Chondrocyte (in vitro differentiated cells): ENCODE results near the gene ALK. TPM values are rescaled to one million over a fixed set of nuclear protein-coding genes. Genes with fewer than 3 reads are reported as not detected.

Experiments used
- DNase-seq: peaks from one replicate; pipeline ENCODE4 v3.0.0; 2021; ENCODE audit warnings: mixed read lengths, low spot score
- H3K27ac Mint-ChIP-seq: one replicate; pipeline ENCODE4 v1.8.0; 2021; ENCODE audit warnings: mild to moderate bottlenecking, moderate library complexity, mixed read lengths; ENCODE audit not compliant: unreplicated experiment
- H3K27me3 Mint-ChIP-seq: 2 replicates; pipeline ENCODE4 v1.8.0; 2021; ENCODE audit warnings: low read depth, mixed read lengths
- H3K36me3 Mint-ChIP-seq: 2 replicates; pipeline ENCODE4 v1.8.0; 2021; ENCODE audit warnings: low read depth, mixed read lengths
- H3K4me1 Mint-ChIP-seq: 2 replicates; pipeline ENCODE4 v1.8.0; 2021; ENCODE audit warnings: low read depth, mild to moderate bottlenecking, mixed read lengths
- H3K4me3 Mint-ChIP-seq: one replicate; pipeline ENCODE4 v1.8.0; 2021; ENCODE audit warnings: mild to moderate bottlenecking, moderate library complexity, mixed read lengths; ENCODE audit not compliant: unreplicated experiment
- H3K9me3 Mint-ChIP-seq: 2 replicates; pipeline ENCODE4 v1.8.0; 2021; ENCODE audit warnings: low read depth, mixed read lengths
- CTCF ChIP-seq: fragments of 200-600 bp; sonication (generic); IDR thresholded peaks from 2 replicates; pipeline ENCODE4 v1.5.0; 2021; ENCODE audit warnings: antibody characterized with exemption, mild to moderate bottlenecking, moderate library complexity
- total RNA-seq: library from RNA; stranded (reverse); gene quantifications from 3 replicates; pipeline ENCODE4 v1.2.1, GENCODE V29; 2021

Gene ALK
- total RNA-seq, 1 donor from 2014 or later, result 0.07 TPM

- Mint-ChIP-seq H3K27me3 (no peaks in the 10 kb centered on the region), H3K9me3 (peaks cover 3% of the 10 kb centered on the region), H3K4me1 (peaks cover 4% of the 10 kb centered on the region), H3K4me3 (no peak overlapping the region), H3K36me3 (no peaks in the 10 kb centered on the region), H3K27ac (no peak overlapping the region)
- DNase-seq, result no peak
- no peak for TF ChIP-seq CTCF
Measured at GRCh38 chr2:29426354-29426753, 495.0 kb downstream of the ALK start.

GRCh38 chr2:29425866-29426265, 495.5 kb downstream of the ALK start:
- DNase-seq, result no peak
- no peaks in the 10 kb centered on the region for H3K27me3 Mint-ChIP-seq
- no peak for TF ChIP-seq CTCF
- no peaks in the 10 kb centered on the region for H3K36me3 Mint-ChIP-seq
- peaks cover 3% of the 10 kb centered on the region for H3K9me3 Mint-ChIP-seq
- H3K27ac Mint-ChIP-seq, result no peak overlapping the region
- no peak overlapping the region for H3K4me3 Mint-ChIP-seq
- peaks cover 9% of the 10 kb centered on the region for H3K4me1 Mint-ChIP-seq

GRCh38 chr2:29423061-29423666, 498.2 kb downstream of the ALK start:
- Mint-ChIP-seq H3K4me3 (no peak overlapping the region), H3K36me3 (no peaks in the 10 kb centered on the region), H3K4me1 (peaks cover 15% of the 10 kb centered on the region), H3K27ac (no peak overlapping the region), H3K27me3 (no peaks in the 10 kb centered on the region), H3K9me3 (peaks cover 3% of the 10 kb centered on the region)
- TF ChIP-seq CTCF, result no peak
- no peak for DNase-seq

- Mint-ChIP-seq H3K36me3 (no peaks in the 10 kb centered on the region), H3K27me3 (peaks cover 3% of the 10 kb centered on the region), H3K9me3 (no peaks in the 10 kb centered on the region), H3K4me3 (no peak overlapping the region), H3K4me1 (peaks cover 15% of the 10 kb centered on the region), H3K27ac (peak overlapping the region; percentile 53)
- no peak for DNase-seq
- no peak for TF ChIP-seq CTCF
Measured at GRCh38 chr2:29420999-29421782, 500.2 kb downstream of the ALK start.

GRCh38 chr2:29420464-29420863, 500.9 kb downstream of the ALK start:
- no peak overlapping the region for H3K4me3 Mint-ChIP-seq
- no peaks in the 10 kb centered on the region for H3K36me3 Mint-ChIP-seq
- no peak for TF ChIP-seq CTCF
- peaks cover 4% of the 10 kb centered on the region for H3K27me3 Mint-ChIP-seq
- DNase-seq, result no peak
- H3K4me1 Mint-ChIP-seq, result peaks cover 15% of the 10 kb centered on the region
- H3K9me3 Mint-ChIP-seq, result peaks cover 3% of the 10 kb centered on the region
- no peak overlapping the region for H3K27ac Mint-ChIP-seq
